GM18873 (cell line): ENCODE data around the gene UPK3A.
"Not testable (repeated sequence)": the region's sequence is repeated elsewhere in the genome, so short reads cannot be mapped to it uniquely, and the experiment has no call there.

Experiments
- ATAC-seq: cut with Tn5 transposase; IDR thresholded peaks from one replicate; pipeline ENCODE4 v1.9.1; 2021; ENCODE audit warnings: mild to moderate bottlenecking, moderate library complexity, moderate number of reproducible peaks; ENCODE audit not compliant: unreplicated experiment, low FRiP score

Gene UPK3A

DNA sequence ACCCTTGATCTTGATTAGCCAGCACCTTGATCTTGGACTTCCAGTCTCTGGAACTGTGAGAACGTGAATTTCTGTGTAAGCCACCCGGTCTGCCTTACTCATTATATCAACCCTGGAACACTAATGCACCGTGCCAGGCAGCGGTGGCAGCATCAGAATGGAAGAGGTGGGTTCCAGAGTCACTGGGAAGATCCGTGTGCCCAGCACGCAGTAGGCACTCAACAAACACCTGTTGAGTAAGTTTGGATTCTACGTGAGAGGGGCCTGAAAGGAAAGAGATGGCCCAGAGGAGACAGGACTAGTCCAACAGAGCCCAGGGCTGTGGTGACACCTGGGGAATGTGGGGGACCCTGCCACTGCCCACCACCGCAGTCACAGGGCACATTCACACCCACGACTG lies 6.6 kb upstream of the UPK3A start:
- no peak for ATAC-seq

DNA sequence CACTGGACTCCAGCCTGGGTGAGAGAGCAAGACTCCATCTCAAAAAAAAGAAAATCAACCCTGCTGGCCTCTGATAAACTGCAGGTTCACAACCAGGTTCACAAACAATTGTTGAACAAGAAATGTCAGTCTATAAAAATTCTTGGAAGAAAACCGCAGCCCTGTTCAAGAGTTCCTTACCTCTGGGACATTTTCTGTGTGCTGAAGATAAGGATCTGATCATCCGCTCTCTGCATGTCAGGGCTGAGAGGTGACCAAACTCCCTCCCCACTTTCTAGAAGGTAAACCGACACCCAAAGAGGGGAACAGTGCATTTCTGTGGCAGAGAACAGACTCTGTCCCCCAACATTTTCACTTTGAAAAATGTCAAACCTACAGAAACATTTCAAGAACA lies 4.2 kb upstream of the UPK3A start:
- ATAC-seq, result no peak

DNA sequence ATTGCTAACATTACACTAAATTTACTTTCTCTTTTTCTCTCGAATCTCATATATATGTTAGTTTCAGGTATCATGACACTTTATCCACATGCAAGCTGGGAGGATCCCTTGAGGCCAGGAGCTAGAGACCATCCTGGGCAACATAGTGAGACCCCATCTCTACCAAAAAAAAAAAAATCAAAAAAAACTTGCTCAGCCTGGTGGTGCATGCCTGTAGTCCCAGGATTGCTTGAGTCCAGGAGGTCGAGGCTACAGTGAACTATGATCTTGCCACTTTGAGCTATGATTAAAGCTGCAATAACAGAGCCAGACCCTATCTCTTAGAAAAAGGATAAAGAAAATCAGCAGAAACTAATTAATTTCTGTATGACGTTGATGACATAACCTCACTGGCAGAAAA lies 3.7 kb upstream of the UPK3A start:
- no peak for ATAC-seq

DNA sequence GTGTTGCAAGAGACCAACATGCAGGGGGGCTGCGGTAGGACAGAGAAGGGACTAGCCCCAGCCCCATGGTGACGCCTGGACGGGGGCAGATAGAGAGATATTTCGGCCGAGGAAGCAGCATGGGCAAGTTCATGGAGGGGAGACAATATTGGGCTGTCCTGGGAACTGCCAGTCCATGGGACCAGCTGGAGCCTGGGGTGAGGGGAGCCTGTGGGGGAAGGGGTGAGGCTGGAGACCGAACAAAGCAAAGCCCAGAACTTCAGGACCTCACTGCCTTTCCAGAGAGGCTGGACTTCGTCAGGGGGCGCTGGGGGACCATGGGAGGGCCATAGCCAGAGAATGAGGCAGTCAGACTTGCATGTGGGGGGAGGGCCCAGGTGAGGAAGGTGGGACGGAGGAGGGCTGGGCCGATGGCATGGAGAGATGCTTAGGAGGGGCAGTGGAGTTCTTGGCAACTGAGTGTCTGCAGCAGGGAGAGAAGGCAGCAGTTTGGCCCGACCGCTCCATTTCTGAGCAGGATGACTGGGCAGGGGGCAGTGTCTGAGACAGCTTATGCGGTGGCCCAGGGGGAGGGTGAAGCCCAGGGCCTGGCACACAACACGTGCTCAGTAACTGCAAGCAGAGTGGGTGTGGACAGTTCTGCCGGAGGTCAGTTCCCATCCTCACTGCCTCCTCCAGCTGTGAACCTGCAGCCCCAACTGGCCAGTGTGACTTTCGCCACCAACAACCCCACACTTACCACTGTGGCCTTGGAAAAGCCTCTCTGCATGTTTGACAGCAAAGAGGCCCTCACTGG lies 712 bp downstream of the UPK3A start:
- ATAC-seq, result no peak

DNA sequence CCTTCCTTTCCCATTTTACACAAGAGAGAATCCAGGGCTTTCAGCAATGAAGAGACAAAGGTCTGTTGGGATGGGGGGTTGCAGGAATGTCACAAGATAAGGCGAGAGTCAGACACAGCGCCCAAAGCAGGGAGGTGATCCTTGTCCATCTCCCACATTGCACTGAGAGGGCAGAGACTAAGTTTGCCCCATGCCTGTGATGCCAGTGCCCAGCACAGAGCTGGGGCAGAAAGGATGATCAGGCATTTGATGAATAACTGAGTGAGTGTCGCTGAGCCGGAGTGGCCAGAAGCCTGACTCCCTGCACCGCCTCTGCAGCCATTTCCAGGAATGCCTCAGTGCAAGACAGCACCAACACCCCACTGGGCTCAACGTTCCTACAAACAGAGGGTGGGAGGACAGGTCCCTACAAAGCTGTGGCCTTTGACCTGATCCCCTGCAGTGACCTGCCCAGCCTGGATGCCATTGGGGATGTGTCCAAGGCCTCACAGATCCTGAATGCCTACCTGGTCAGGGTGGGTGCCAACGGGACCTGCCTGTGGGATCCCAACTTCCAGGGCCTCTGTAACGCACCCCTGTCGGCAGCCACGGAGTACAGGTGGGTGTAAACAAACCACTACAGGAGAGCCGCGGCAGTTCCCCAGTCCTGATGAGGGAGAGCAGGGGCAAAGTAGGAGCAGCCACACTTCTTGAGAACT lies 2.3 kb downstream of the UPK3A start:
- no peak for ATAC-seq

DNA sequence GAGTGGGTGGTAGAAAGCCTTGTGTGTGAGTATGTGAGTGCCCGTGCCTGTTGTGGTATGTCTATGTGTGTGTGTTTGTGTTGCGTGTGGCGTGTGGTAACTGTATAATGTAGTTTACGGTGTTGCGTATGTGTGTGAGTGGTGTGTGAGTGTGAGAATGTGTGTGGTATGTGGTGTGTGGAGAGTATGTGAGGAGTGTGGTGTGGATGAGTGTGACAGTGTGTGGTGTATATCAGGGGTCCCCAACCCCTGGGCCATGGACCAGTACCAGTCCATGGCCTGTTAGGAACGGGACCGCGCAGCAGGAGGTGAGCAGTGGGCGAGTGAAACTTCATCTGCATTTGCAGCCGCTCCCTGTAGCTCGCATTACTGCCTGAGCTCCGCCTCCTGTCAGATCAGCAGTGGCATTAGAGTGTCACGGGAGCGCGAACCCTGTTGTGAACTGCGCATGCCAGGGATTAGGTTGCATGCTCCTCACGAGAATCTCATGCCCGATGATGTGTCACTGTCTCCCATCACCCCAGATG lies 5.7 kb downstream of the UPK3A start:
- no peak for ATAC-seq

DNA sequence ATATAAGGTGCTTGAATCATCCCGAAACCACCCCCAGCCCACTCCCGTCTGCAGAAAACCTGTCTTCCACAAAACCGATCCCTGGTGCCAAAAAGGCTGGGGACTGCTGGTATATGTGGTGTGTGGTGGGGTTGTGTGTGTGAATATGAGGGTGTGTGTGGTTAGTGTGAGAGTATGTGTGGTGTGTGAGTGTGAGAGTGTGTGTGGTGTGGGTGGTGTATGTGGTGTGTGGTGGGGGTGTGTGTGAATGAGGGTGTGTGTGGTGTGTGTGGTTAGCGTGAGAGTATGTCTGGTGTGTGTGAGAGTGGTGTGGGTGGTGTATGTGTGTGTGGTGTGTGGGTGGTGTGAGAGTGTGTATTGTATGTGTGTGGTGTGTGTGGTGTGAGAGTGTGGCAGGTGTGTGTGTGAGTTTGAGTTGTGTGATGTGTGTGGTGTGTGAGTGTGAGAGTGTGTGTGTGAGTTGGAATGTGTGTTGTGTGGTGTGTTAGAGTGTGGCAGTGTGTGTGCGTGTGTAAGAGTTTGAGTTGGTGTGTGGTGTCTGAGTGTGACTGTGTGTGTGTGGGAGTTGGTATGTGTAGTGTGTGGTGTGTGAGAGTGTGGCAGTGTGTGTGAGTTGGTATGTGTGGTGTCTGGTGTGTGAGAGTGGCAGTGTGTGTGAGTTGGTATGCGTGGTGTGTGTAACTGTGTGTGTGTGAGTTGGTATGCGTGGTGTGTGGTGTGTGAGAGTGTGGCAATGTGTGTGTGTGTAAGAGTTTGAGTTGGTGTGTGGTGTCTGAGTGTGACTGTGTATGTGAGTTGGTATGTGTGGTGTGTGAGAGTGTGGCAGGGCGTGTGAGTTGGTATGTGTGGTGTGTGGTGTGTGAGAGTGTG lies 6.5 kb downstream of the UPK3A start:
- no peak for ATAC-seq

DNA sequence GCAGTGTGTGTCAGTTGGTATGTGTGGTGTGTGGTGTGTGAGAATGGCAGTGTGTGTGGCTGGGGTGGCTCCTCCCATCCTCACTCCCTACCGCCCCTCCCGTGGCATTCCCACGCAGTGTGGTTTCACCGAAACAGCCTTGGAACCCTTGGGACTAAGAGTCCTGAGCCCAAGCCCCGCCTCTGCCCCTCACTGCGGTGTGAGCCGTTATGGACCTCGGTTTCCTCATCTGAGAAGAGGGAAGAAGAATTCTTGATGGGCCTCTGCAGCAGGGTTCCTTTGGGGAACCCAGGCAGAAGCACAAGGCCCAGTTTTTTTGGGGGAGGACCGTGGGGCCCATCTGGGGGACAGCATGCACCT lies 7.2 kb downstream of the UPK3A start:
- no peak for ATAC-seq

DNA sequence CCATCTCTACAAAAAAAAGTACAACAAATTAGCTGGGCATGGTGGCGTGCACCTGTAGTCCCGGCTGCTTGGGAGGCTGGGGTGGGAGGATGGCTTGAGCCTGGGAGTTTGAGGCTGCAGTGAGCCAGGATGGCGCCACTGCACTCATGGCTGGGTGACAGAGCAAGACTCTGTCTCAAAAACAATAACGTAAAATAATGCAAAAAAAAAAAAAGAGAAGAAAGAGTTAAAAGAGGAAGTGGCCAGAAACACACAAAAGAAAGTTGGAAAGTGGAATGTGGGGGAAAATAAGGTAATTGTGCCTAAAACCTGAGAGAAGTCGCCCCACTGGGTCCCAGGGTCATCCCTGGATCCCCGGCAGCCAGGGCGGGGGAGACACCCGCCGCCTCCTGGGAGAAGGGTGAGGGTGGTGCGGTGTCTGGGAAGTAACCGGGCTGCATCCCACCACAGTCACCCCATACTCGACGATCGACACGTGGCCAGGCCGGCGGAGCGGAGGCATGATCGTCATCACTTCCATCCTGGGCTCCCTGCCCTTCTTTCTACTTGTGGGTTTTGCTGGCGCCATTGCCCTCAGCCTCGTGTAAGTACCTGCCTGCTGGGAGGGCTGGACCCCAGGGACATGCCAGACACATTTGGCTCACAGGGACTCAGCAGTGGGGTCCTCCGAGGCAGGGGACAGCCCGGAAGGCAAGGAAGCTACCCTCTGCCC lies 8.1 kb downstream of the UPK3A start:
- no peak for ATAC-seq

DNA sequence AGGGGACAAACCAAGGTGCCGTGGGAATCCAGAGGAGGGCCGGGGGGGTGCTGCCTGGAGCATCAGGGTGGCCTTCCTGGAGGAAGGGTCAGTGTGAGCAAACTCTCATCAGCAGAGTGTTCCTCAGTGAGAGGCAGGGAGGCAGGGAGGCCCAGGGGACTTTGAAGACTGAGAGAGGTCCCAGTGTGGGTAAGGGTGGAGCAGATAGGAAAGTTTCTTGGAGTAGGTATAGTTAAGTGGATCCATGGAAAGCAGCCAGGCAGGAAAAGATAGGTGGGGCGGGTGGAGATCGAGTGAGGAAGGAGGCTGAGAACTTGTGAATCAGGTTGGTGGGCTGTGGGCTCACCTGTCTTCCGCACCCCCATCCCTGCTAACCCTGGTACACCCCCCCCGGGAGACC lies 9.3 kb downstream of the UPK3A start:
- ATAC-seq, result no peak

DNA sequence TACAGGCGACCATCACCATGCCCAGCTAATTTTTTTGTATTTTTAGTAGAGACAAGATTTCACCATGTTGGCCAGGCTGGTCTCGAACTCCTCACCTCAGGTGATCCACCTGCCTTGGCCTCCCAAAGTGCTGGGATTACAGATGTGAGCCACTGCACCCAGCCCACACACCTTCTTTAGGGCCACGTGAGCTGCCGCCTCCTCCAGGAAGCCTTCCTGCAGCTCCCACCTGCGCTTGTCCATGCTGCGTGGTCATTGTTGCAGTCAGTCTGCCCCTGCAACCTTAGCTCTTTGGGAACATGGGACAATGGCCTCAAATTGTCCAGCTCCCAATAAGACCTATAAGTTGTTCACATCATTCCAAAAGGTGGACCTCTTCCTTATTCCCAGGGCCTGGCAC lies 10.3 kb downstream of the UPK3A start:
- not testable (repeated sequence) for ATAC-seq

DNA sequence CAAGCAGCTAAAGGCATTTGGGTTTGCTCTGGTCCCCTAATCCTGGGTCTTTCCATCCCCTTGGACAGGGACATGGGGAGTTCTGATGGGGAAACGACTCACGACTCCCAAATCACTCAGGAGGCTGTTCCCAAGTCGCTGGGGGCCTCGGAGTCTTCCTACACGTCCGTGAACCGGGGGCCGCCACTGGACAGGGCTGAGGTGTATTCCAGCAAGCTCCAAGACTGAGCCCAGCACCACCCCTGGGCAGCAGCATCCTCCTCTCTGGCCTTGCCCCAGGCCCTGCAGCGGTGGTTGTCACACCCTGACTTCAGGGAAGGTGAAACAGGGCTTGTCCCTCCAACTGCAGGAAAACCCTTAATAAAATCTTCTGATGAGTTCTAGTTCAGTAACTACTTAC lies 10.7 kb downstream of the UPK3A start:
- ATAC-seq, result no peak

DNA sequence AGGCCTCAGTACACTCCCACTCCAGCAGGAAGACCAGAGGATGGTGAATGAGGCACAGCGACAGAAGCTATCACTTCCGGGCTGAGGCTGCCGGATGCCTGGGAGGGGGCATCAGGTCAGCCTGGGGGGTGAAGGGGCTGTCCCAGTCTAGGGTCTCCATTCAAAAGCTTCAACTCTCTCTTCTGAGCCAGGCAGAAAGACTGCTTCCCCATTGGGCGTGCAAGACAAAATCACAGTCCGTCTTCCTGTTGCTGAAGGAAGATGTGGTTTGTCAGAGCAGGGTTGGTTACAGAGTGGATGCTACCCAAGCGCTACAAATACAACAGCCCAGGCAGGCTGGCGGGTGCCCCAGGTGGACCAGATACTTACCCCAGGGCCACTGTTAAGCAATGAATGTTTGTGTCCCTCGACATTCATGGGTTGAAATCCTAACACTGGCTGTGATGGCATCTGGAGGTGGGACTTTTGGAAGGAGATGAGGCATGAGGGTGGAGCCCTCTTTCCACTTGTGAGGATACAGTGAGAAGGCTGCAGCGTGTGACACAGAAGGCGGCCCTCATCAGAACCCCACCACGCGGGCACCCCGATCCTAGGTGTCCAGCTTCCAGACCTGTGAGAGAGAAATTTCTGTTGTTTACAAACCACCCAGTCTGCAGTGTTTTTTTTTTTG lies 12.0 kb downstream of the UPK3A start:
- no peak for ATAC-seq

DNA sequence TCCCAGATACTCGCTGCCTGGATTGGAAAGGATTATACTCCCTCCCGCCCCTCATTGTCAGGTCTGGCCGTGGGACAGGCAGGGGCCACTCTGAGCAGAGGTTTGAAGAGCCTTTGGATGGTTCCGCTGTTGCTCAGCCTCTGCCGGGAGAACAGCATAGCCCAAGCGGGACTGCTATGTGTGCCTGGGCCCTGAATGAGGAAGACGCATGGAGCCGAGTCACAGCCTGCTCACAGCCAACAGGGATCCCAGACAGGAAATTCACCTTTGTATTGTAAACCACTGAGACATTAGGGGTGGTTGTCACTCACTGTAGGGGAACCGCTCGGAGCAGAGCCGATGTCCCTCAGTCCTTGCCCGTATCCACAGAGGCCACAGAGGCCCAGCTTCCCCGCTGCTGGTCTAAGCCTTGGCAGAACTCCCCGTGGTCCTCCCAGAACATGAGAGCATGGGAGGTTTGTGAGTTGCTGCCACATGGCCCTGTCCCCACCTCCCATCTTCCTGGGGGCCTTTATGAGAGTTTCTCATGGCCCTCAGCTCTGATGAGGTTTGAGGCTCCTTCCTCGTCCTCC lies 14.3 kb downstream of the UPK3A start:
- no peak for ATAC-seq

DNA sequence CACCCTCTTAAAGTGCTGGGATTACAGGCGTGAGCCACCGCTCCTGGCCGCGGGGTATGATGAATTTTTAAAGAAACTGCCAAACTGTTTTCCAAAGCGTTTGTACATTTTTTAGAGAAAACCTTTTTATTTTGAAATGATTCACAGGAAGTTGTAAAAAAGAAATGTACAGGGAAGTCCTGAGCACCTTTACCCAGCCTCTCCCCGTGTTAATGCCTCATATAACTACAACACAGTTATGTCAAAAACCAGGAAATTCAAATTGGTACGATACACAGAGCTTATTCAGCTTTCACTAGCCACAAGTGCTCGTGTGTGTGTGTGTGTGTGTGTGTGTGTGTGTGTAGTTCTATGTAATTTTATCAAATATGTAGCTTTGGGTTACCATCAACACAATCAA lies 18.0 kb downstream of the UPK3A start:
- no peak for ATAC-seq

DNA sequence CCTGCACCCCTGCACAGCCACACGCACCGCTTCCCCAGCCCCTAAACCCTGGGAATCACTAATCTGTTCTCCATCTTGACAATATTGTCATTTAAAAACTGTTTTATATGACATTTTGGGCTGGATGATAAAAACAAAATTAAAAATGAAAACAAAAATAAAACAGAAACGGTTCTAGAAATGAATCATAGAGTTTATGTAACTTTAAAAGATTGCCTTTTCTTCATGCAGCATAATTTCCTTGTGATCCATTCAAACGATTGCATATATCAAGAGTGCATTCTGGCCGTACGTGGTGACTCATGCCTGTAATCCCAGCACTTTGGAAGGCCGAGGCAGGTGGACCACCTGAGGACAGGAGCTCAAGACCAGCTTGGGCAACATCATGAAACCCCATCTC lies 18.4 kb downstream of the UPK3A start:
- no peak for ATAC-seq

DNA sequence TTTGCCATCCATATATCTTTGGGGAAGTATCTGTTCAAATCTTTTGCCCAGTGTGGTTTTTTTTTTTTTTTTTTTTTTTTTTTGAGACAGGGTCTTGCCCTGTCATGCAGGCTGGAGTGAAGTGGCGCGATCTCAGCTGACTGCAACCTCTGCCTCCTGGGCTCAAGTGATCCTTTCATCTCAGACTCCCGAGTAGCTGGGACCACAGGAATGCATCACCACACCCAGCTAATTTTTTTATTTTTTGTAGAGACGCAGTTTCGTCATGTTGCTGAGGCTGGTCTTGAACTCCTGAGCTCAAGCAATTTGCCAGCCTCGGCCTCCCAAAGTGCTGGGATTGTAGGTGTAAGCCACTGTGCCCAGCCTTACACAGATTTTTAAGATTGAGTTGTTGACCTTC lies 20.2 kb downstream of the UPK3A start:
- no peak for ATAC-seq

DNA sequence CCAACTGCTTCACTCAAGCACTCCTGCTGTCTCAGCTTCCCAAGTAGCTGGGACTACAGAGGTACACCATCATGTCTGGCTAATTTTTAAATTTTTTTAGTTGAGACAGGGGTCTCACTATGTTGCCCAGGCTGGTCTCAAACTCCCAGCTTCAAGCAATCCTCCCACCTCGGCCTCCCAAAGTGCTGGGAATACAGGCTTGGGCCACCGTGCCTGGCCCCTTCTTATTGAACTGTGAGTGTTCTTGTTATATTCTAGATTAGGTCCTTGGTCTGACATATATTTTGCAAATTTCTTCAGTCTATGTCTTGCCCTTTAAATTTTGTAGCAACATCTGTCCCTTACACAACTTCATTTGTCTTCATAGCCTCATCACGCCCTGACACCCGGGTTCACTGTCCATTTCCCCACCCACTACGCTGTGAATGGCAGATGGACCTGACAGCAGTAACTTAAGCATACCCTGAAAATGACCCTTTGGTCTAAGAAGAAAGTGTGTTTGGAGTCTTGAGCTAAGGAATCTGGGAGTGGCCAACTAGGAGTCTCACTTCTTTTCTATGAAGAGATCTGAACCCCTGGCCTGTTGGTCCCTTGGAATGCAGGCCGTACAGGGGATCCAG lies 20.8 kb downstream of the UPK3A start:
- no peak for ATAC-seq

DNA sequence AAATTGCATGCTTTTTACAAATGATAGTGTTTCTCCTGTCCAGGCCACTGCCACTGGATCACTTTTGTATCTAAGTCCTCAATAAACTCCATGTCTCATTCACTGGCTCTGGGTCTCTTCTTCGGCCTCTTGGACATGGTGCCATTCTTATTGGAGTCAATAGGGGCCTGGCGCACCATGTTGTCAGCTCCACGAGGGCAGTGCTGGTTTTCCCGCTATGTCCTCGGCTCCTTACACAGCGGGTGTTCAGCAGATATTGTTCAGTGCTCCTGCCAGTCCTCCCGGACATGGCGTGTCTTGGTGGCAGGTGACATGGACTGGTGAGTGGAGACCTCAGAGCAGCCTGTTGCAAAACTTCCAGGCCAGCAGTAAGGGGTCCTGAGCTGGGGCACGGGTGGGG lies 21.4 kb downstream of the UPK3A start:
- no peak for ATAC-seq
